B cell (primary cell): ENCODE data around the gene TBC1D22A.

Experiments
- EZH2 ChIP-seq: IDR thresholded peaks from 2 replicates; pipeline ENCODE4 v1.6.1; 2012; ENCODE audit warnings: borderline replicate concordance, low read depth, mild to moderate bottlenecking, moderate library complexity, low read length; ENCODE audit not compliant: insufficient read depth, poor library complexity, severe bottlenecking
- TF ChIP-seq, protein P1 (sequence below): fragments of 200-600 bp; IDR thresholded peaks from one replicate; pipeline ENCODE4 v1.8.0; 2022; ENCODE audit warnings: antibody characterized with exemption, mild to moderate bottlenecking

DNA sequence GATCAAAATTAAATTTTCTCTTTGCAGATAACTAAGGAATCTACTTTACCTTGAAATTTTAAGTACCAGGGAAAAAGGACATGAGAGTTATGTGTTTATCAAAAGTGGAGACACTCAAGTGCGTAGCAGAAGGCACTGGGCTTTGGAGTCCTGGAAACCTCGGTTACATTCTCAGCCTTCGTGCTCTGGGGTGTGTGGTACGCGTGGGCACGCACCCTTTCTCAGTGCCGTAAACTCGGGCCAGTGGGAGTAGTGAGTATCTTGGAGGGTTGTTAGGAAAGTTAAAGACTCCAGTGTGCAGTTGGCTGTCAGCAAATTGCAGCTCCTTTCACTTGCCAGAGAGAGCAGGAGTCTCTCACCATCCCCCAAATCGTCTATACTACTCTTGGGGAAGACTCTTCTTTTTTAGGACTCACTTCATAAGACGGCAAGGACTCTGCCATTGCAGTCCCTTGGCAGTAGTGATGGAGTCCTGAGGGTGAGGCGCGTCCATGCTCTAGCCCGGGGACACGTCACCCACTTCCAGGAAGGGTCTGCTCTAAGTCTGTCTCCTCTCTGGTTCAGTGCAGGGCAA lies 171.8 kb downstream of the TBC1D22A start:
- TF ChIP-seq, protein P1, sequence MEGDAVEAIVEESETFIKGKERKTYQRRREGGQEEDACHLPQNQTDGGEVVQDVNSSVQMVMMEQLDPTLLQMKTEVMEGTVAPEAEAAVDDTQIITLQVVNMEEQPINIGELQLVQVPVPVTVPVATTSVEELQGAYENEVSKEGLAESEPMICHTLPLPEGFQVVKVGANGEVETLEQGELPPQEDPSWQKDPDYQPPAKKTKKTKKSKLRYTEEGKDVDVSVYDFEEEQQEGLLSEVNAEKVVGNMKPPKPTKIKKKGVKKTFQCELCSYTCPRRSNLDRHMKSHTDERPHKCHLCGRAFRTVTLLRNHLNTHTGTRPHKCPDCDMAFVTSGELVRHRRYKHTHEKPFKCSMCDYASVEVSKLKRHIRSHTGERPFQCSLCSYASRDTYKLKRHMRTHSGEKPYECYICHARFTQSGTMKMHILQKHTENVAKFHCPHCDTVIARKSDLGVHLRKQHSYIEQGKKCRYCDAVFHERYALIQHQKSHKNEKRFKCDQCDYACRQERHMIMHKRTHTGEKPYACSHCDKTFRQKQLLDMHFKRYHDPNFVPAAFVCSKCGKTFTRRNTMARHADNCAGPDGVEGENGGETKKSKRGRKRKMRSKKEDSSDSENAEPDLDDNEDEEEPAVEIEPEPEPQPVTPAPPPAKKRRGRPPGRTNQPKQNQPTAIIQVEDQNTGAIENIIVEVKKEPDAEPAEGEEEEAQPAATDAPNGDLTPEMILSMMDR: no peak
- no peak for TF ChIP-seq EZH2
